PC-9 (cell line): ENCODE measurements around the gene TNFRSF4.

Experiments used
- CTCF ChIP-seq: fragments of 200-600 bp; sonication (generic); conservative IDR thresholded peaks from 2 replicates; pipeline ENCODE4 v1.6.1; 2017; ENCODE audit warnings: mixed run types, antibody characterized with exemption, mild to moderate bottlenecking, moderate library complexity
- EZH2 ChIP-seq: fragments of 200-600 bp; sonication (generic); IDR thresholded peaks from 2 replicates; pipeline ENCODE4 v1.8.0; 2017; ENCODE audit warnings: antibody characterized with exemption, low read depth

GRCh38 chr1:1260843-1261560, 47.0 kb upstream of the TNFRSF4 start:
- TF ChIP-seq CTCF (no peak), EZH2 (no peak)
